Measurements from ENCODE around the gene SV2B. TPM values are rescaled to one million over a fixed set of nuclear protein-coding genes. Genes with fewer than 3 reads are reported as not detected.
A peak's percentile ranks its signal among the peaks of the same experiment; 100 is the strongest.

The SV2B gene
- polyA plus RNA-seq, 2 donors = 0.02 to 0.07 TPM

- no peaks in the 10 kb centered on the region for H3K27me3 ChIP-seq (ENCODE audit: control insufficient read depth in 1 of 2, insufficient read depth in 2 of 2, low read length in 2 of 2)
- H3K9me3 ChIP-seq (ENCODE audit: control insufficient read depth in 2 of 2, insufficient read depth in 1 of 2, low read depth in 1 of 2, low read length in 1 of 2) = peaks cover 0 to 1% of the 10 kb centered on the region in 2 donors
- no peak overlapping the region for H3K4me3 ChIP-seq (ENCODE audit: low read depth in 1 of 2, low read length in 2 of 2)
- peak overlapping the region in 1 of 2 donors; percentile 29 for H3K27ac ChIP-seq (ENCODE audit: low read depth in 2 of 2, low read length in 1 of 2)
- no peaks in the 10 kb centered on the region for H3K36me3 ChIP-seq (ENCODE audit: control insufficient read depth in 2 of 2, insufficient read depth in 2 of 2, low read length in 1 of 2)
- 27 to 30% methylated on average over 9 of the region's 9 CpGs for WGBS, 2 donors
- H3K4me1 ChIP-seq (ENCODE audit: control insufficient read depth in 2 of 2, insufficient read depth in 2 of 2, low read length in 1 of 2) = peaks cover 0 to 2% of the 10 kb centered on the region in 2 donors
These were observed 16.3 kb downstream of the SV2B start for GRCh38 chr15:91116113-91117067.

- H3K27me3 ChIP-seq (ENCODE audit: control insufficient read depth in 1 of 2, insufficient read depth in 2 of 2, low read length in 2 of 2) = no peaks in the 10 kb centered on the region
- peaks cover 0 to 2% of the 10 kb centered on the region in 2 donors for H3K4me1 ChIP-seq (ENCODE audit: control insufficient read depth in 2 of 2, insufficient read depth in 2 of 2, low read length in 1 of 2)
- no peak overlapping the region for H3K4me3 ChIP-seq (ENCODE audit: low read depth in 1 of 2, low read length in 2 of 2)
- H3K9me3 ChIP-seq (ENCODE audit: control insufficient read depth in 2 of 2, insufficient read depth in 1 of 2, low read depth in 1 of 2, low read length in 1 of 2) = peaks cover 0 to 1% of the 10 kb centered on the region in 2 donors
- H3K27ac ChIP-seq (ENCODE audit: low read depth in 2 of 2, low read length in 1 of 2) = no peak overlapping the region
- no peaks in the 10 kb centered on the region for H3K36me3 ChIP-seq (ENCODE audit: control insufficient read depth in 2 of 2, insufficient read depth in 2 of 2, low read length in 1 of 2)
- WGBS, 2 donors = 89 to 92% methylated on average over 1 of the region's 1 CpG
These were observed 17.3 kb downstream of the SV2B start for GRCh38 chr15:91117375-91117774.

- Histone ChIP-seq H3K36me3 (ENCODE audit: control insufficient read depth in 2 of 2, insufficient read depth in 2 of 2, low read length in 1 of 2) (no peaks in the 10 kb centered on the region), H3K4me3 (ENCODE audit: low read depth in 1 of 2, low read length in 2 of 2) (no peak overlapping the region), H3K27me3 (ENCODE audit: control insufficient read depth in 1 of 2, insufficient read depth in 2 of 2, low read length in 2 of 2) (no peaks in the 10 kb centered on the region), H3K9me3 (ENCODE audit: control insufficient read depth in 2 of 2, insufficient read depth in 1 of 2, low read depth in 1 of 2, low read length in 1 of 2) (peaks cover 0 to 1% of the 10 kb centered on the region in 2 donors), H3K4me1 (ENCODE audit: control insufficient read depth in 2 of 2, insufficient read depth in 2 of 2, low read length in 1 of 2) (peaks cover 0 to 2% of the 10 kb centered on the region in 2 donors), H3K27ac (ENCODE audit: low read depth in 2 of 2, low read length in 1 of 2) (no peak overlapping the region)
- 54 to 65% methylated on average over 12 of the region's 12 CpGs for WGBS, 2 donors
These were observed 18.9 kb downstream of the SV2B start for GRCh38 chr15:91118817-91119590.

GRCh38 chr15:91122296-91122695, 22.2 kb downstream of the SV2B start:
- H3K36me3 ChIP-seq (ENCODE audit: control insufficient read depth in 2 of 2, insufficient read depth in 2 of 2, low read length in 1 of 2) = no peaks in the 10 kb centered on the region
- H3K27ac ChIP-seq (ENCODE audit: low read depth in 2 of 2, low read length in 1 of 2) = no peak overlapping the region
- H3K4me3 ChIP-seq (ENCODE audit: low read depth in 1 of 2, low read length in 2 of 2) = no peak overlapping the region
- no peaks in the 10 kb centered on the region for H3K9me3 ChIP-seq (ENCODE audit: control insufficient read depth in 2 of 2, insufficient read depth in 1 of 2, low read depth in 1 of 2, low read length in 1 of 2)
- H3K27me3 ChIP-seq (ENCODE audit: control insufficient read depth in 1 of 2, insufficient read depth in 2 of 2, low read length in 2 of 2) = no peaks in the 10 kb centered on the region
- no peaks in the 10 kb centered on the region for H3K4me1 ChIP-seq (ENCODE audit: control insufficient read depth in 2 of 2, insufficient read depth in 2 of 2, low read length in 1 of 2)
- 56 to 68% methylated on average over 1 of the region's 1 CpG for WGBS, 2 donors

- H3K4me3 ChIP-seq (ENCODE audit: low read depth in 1 of 2, low read length in 2 of 2) = no peak overlapping the region
- no peaks in the 10 kb centered on the region for H3K36me3 ChIP-seq (ENCODE audit: control insufficient read depth in 2 of 2, insufficient read depth in 2 of 2, low read length in 1 of 2)
- WGBS, 2 donors = 40 to 49% methylated on average over 5 of the region's 5 CpGs
- H3K27ac ChIP-seq (ENCODE audit: low read depth in 2 of 2, low read length in 1 of 2) = no peak overlapping the region
- H3K9me3 ChIP-seq (ENCODE audit: control insufficient read depth in 2 of 2, insufficient read depth in 1 of 2, low read depth in 1 of 2, low read length in 1 of 2) = no peaks in the 10 kb centered on the region
- no peaks in the 10 kb centered on the region for H3K27me3 ChIP-seq (ENCODE audit: control insufficient read depth in 1 of 2, insufficient read depth in 2 of 2, low read length in 2 of 2)
- H3K4me1 ChIP-seq (ENCODE audit: control insufficient read depth in 2 of 2, insufficient read depth in 2 of 2, low read length in 1 of 2) = no peaks in the 10 kb centered on the region
These were observed 24.1 kb downstream of the SV2B start for GRCh38 chr15:91124132-91124531.

GRCh38 chr15:91125162-91125561, 25.1 kb downstream of the SV2B start:
- no peaks in the 10 kb centered on the region for H3K9me3 ChIP-seq (ENCODE audit: control insufficient read depth in 2 of 2, insufficient read depth in 1 of 2, low read depth in 1 of 2, low read length in 1 of 2)
- no peaks in the 10 kb centered on the region for H3K27me3 ChIP-seq (ENCODE audit: control insufficient read depth in 1 of 2, insufficient read depth in 2 of 2, low read length in 2 of 2)
- no peaks in the 10 kb centered on the region for H3K36me3 ChIP-seq (ENCODE audit: control insufficient read depth in 2 of 2, insufficient read depth in 2 of 2, low read length in 1 of 2)
- H3K4me3 ChIP-seq (ENCODE audit: low read depth in 1 of 2, low read length in 2 of 2) = no peak overlapping the region
- H3K4me1 ChIP-seq (ENCODE audit: control insufficient read depth in 2 of 2, insufficient read depth in 2 of 2, low read length in 1 of 2) = no peaks in the 10 kb centered on the region
- H3K27ac ChIP-seq (ENCODE audit: low read depth in 2 of 2, low read length in 1 of 2) = no peak overlapping the region
- 89 to 91% methylated on average over 7 of the region's 7 CpGs for WGBS, 2 donors

- Histone ChIP-seq H3K27me3 (ENCODE audit: control insufficient read depth in 1 of 2, insufficient read depth in 2 of 2, low read length in 2 of 2) (no peaks in the 10 kb centered on the region), H3K27ac (ENCODE audit: low read depth in 2 of 2, low read length in 1 of 2) (no peak overlapping the region), H3K36me3 (ENCODE audit: control insufficient read depth in 2 of 2, insufficient read depth in 2 of 2, low read length in 1 of 2) (no peaks in the 10 kb centered on the region), H3K9me3 (ENCODE audit: control insufficient read depth in 2 of 2, insufficient read depth in 1 of 2, low read depth in 1 of 2, low read length in 1 of 2) (no peaks in the 10 kb centered on the region), H3K4me3 (ENCODE audit: low read depth in 1 of 2, low read length in 2 of 2) (no peak overlapping the region), H3K4me1 (ENCODE audit: control insufficient read depth in 2 of 2, insufficient read depth in 2 of 2, low read length in 1 of 2) (no peaks in the 10 kb centered on the region)
These were observed 26.0 kb downstream of the SV2B start for GRCh38 chr15:91126080-91126479.

- Histone ChIP-seq H3K36me3 (ENCODE audit: control insufficient read depth in 2 of 2, insufficient read depth in 2 of 2, low read length in 1 of 2) (no peaks in the 10 kb centered on the region), H3K4me1 (ENCODE audit: control insufficient read depth in 2 of 2, insufficient read depth in 2 of 2, low read length in 1 of 2) (no peaks in the 10 kb centered on the region), H3K27ac (ENCODE audit: low read depth in 2 of 2, low read length in 1 of 2) (no peak overlapping the region), H3K9me3 (ENCODE audit: control insufficient read depth in 2 of 2, insufficient read depth in 1 of 2, low read depth in 1 of 2, low read length in 1 of 2) (no peaks in the 10 kb centered on the region), H3K27me3 (ENCODE audit: control insufficient read depth in 1 of 2, insufficient read depth in 2 of 2, low read length in 2 of 2) (no peaks in the 10 kb centered on the region), H3K4me3 (ENCODE audit: low read depth in 1 of 2, low read length in 2 of 2) (no peak overlapping the region)
- WGBS, 2 donors = 56 to 62% methylated on average over 7 of the region's 7 CpGs
These were observed 27.3 kb downstream of the SV2B start for GRCh38 chr15:91127236-91127955.

GRCh38 chr15:91128016-91128415, 28.0 kb downstream of the SV2B start:
- no peak overlapping the region for H3K27ac ChIP-seq (ENCODE audit: low read depth in 2 of 2, low read length in 1 of 2)
- no peaks in the 10 kb centered on the region for H3K4me1 ChIP-seq (ENCODE audit: control insufficient read depth in 2 of 2, insufficient read depth in 2 of 2, low read length in 1 of 2)
- no peaks in the 10 kb centered on the region for H3K27me3 ChIP-seq (ENCODE audit: control insufficient read depth in 1 of 2, insufficient read depth in 2 of 2, low read length in 2 of 2)
- H3K36me3 ChIP-seq (ENCODE audit: control insufficient read depth in 2 of 2, insufficient read depth in 2 of 2, low read length in 1 of 2) = no peaks in the 10 kb centered on the region
- H3K4me3 ChIP-seq (ENCODE audit: low read depth in 1 of 2, low read length in 2 of 2) = no peak overlapping the region
- H3K9me3 ChIP-seq (ENCODE audit: control insufficient read depth in 2 of 2, insufficient read depth in 1 of 2, low read depth in 1 of 2, low read length in 1 of 2) = no peaks in the 10 kb centered on the region
- 61 to 66% methylated on average over 4 of the region's 4 CpGs for WGBS, 2 donors
